GM19193 (cell line): Measurements from ENCODE around the gene MSMP.

Source experiments
- POLR2A ChIP-seq: IDR thresholded peaks from 4 replicates; pipeline ENCODE4 v1.6.1; 2011; ENCODE audit not compliant: insufficient read depth, insufficient read length; ENCODE audit errors: extremely low read depth

Gene MSMP

DNA sequence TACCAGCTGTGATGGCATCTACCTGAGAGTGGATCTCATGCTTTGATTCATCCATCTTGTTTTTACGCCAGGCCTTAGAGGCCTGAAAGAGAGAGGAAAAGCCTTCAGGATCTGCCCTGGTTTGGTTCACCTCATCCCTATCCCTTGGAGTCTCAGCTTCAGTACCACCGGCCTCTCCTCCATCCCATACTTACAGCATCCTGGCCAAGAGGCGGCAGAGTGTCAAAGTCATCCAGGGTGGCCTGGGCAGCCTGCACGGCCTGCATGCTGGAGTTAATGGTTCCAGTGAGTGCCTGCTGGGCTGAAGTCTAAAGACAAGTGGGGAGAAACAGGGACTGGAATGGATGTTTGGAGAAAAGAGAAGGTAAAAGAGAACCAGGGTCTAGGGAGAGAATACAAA lies 34.5 kb downstream of the MSMP start:
- no peak for TF ChIP-seq POLR2A

DNA sequence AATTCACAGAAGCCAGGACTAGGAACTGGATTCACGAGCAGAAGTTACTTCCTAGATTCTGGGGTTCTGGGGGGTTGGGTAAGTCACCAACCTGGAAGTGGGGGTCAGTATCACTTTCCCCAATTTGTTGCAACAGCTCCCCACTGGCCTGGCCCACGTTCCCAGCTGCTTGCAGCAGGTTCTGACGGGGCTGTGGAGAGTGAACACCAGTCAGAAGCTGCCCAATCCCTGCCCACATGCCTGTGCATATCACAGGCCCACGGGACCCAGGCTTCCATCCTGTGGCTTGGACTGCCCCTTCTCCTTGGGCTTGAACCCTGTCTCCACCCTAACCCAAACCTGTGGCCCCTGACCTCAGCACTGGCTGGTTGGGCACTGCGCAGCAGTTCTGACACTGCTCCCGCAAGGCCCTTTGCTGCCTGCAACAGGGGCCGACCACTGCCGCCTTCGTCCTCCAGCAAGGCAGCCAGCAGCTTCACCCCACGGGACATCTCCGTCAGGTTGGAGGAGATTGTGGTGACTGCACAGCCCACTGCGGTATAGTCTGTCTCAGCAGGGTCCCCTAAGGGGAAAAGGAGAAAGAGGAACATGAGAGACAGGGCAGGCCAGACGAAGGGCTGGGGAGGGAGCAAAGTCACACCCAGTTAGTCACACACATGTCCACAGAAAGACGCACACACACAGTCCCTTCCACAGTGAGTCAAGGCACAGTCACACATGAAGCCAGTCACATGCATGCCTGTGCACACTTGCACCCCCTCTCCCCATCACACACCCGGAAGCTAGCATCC lies 35.2 kb downstream of the MSMP start:
- TF ChIP-seq POLR2A = no peak

DNA sequence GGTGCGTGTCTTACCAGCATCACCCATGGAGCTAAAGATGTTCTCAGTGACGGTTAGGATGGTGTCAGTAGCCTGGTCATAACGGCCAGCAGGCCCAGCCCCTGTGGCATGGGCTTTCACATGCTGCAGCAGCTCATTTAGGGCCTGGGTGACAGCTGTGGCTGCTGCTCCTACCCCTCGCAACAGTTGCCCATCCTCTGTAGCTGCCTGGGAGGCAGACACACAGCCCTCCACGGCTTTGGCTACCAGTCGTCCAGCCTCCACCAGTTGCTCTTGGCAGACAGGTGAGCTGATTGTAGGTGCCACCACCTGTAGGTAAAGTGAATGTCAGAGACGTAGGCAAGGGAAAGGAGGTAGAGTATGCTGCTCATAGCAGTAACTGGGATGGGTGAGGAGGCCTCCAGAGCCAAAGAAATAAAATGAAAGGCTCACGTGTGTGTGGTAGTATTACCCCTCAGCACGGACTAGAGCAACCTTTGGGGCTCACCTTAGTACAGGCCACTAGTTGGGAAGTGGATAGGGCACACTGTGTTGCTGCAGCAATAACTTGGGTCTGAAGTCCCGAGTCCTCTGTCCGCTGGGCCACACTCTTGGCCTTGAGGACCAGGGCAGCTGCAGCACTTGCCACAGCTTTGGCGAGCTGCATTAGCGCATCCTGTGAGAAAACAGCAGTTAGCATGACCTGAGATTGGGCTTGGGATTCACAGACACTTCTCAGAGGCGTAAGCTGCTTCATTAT lies 36.8 kb downstream of the MSMP start:
- TF ChIP-seq POLR2A = no peak

DNA sequence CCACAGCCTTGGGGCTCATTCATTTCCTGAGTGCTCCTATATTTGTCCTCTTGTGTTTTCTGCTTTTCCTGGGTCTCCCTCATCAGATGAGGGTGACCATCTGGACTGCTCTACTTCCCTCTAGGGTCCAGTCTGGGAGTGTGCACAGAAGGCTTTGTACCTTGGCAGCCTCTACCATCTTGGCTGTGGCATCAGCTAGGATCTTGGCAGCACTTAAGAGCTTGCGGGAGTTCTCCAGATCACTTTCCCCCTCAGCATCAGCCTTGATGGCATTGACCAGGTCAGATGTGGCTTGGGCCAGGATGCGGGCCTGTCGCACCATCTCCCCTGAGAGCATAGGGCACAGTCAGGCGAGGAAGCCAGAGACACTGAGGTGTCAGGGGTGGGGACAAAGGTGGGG lies 37.8 kb downstream of the MSMP start:
- peak; percentile 21 for TF ChIP-seq POLR2A

DNA sequence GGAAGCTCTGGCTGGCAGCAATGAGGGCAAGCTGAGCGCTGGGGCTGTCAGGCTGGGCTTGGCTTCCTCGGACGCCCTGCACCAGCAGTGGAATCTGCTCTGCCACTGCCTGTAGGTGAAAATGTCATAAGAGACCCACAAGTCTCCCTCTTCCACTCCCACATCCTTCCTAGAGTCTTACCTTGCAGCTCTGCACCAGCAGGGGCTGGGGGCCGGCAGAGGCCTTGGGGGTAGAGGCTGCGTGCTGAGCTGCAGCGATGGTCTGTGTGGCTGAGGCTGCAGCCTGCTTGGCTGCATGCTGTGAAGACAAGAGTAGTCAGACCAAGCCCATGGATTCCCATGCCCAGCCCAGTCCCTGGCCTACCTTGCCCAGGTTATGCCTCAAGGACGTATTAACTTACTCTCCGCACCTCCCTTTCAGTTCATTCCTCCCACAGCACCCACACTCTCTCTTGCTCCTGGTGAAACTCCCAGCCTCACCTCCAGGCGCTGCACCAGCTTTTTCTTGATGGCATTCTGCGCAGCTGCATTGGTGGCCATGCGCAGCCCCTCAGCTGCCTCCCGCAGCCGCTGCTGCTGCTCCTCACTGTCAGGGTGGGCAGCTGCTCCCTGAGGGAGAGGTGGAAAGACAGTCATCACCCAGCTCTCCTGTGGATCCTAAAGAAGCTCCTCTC lies 39.4 kb downstream of the MSMP start:
- TF ChIP-seq POLR2A = no peak

DNA sequence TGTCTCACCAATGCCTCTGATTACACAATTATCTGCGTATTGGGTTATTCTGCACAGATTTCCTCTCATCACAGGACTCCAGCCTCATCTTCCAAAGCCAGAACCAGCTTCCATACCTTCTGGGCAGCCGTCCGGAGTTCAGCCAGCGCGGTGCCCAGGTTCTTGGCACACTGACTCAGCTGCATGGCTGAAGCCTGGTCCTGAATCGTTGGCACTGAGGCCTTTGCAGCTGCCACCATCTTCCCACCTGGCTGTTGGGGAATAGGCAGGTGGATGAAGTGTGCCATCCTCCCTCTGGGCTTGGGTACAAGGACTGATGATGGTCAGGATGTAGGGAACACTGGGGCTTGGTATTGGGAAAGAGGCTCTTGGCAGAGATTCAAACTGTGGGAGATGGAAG lies 40.0 kb downstream of the MSMP start:
- TF ChIP-seq POLR2A = no peak

DNA sequence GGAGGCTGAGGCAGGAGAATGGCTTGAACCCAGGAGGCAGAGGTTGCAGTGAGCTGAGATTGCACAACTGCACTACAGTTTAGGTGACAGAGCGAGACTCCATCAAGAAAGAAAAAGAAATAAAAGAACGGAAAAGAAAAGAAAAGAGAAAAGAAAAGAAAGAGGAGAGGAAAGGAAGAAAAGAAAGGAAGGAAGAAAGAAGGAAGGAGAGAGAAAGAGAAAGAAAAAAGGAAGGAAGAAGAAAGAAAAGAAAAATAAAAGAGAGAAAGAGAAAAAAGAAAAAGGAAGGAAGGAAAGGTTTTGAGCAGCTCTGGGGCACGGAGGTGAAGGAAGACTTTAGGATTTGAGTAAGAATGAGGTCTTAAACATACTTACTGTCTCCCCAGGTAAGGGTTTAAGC lies 40.5 kb downstream of the MSMP start:
- no peak for TF ChIP-seq POLR2A

DNA sequence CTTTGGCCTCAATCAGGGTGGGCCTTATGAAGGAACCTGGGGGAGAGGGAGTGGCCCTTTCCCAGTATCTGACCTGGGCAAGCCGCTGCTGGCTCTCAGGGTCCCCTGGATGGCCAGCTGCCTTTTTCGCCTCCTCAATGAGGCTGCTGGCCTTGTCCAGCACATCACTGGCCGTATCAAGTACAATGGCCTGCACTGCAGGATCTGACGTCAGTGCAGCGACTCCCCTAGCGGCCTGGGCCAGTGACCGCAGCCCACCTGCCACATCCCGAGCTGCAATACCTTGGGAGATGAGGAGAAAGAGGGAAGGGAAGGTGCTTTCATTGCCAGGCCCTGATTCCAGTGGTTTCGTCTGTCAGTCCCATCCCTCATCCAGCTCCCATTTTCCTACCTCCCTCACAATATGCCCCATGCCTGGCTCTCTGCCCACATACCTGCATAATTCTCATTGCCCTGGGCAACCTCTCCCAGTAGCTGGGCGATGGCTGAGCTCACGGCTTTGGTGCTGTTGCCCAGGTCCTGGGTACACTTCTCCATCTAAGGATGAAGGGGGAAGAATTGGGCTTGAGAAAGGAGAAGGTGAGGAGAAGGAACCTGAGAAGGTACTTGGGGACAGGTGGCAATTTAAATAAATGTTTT lies 41.2 kb downstream of the MSMP start:
- no peak for TF ChIP-seq POLR2A

DNA sequence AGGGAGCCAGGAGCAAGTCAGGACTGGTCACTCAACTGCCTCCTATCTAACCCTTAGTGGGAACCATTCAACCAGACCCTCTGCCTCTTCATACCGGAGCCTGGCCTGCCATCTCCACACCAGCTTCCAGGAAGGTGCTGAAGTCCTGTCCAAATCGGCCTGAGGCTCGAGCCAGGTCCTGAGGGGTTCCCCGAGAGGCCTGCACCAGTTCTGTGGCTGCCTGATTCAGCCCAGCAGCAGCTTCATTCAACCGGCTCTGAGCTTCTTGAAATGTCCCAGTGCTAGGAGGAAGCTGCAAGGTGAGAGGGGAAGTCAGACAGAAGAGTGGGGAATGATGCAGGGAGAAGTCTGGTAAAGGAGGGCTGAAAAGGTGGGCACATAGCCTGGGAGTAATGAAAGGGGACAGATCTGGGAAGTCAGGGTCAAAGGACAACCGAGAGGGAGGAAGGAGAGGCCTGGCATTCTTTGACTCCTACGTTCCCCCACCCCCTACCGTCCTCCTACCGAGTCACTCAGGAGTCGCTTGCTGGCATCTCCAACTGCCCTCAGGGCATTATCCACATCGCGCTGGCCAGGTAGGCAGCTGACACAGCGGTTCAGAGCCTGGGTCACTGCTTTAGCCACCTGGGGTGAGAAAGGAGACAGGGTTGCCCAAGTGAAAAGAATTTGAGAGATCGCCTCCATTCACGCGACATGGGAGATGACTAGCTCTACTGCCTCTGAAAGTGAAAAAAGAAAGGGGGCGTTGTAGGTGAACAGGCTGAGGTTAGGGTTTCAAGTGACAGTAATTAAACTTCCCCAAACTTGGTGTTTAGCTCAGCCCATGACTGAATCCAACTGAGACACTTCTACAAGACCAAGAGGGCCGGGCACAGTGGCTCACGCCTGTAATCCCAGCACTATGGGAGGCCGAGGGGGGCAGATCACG lies 42.3 kb downstream of the MSMP start:
- no peak for TF ChIP-seq POLR2A

DNA sequence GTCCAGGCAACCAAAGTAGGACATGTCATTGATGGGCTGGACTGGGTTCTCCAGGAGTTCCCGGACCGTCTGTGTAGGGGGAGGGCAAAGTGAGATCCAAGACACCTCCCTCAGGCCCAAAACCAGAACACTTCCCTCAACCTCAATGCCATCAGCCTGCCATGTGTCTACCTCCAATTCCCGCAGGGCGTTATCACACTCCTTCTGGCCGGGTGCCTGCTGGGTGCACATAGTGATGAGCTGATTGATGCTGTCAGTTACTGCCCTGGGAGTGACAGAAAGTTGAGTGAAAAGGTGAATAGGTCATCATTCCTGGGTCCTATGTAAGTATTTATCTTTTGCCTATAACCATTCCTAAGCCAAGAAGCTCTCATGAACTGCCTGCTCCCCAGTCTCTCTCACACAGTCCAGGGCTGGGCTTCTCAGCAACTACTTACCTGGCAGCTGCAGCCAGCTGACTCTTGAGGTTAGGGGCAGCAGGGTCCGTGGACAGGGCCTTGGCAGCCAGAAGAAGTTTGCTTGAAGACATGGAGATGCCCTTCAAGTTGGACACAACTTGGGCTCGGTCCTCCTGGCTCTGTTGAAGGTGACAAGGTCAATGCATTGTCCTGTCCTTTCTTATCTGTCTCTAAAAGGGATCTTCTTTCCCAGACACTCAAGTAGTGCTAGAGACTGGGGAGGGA lies 43.1 kb downstream of the MSMP start:
- TF ChIP-seq POLR2A = no peak

DNA sequence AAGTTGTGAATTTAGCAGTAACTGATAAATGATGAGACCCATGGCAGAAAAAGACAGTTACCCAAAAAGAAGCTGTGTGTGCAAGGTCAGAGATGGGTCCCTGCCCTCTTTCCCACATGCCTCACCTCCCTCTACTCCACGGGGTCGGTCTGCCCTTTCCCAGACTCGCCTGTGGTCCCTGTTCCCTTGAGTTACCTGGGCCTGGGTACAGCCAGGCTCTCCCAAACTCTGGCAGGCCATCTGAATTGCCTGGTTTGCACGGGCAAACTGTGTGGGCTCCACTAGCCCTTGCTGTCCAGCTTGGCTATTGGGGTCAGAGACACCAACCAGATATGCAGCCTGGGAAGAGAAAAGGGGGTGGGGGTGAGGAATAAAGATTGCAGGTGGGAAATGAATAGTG lies 45.9 kb downstream of the MSMP start:
- TF ChIP-seq POLR2A = no peak

DNA sequence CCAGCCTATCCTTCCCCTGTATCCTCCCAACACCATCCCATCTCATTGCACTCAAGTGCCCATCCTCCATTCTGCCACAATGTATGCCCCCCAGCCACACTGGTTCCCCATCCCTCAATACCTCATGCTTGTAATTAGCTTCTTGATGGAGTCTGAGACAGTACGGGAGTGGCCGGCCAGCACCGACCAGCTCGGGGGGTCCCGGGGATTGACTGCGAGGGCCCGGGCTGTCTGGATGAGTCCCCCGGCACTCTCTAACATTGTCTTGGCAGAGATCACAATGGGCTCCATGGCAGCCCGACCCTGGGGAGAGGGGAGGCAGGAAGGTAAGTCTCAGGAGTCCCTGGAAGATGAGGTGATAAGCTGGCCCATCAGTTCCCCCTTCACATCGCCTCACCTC lies 47.1 kb downstream of the MSMP start:
- no peak for TF ChIP-seq POLR2A

DNA sequence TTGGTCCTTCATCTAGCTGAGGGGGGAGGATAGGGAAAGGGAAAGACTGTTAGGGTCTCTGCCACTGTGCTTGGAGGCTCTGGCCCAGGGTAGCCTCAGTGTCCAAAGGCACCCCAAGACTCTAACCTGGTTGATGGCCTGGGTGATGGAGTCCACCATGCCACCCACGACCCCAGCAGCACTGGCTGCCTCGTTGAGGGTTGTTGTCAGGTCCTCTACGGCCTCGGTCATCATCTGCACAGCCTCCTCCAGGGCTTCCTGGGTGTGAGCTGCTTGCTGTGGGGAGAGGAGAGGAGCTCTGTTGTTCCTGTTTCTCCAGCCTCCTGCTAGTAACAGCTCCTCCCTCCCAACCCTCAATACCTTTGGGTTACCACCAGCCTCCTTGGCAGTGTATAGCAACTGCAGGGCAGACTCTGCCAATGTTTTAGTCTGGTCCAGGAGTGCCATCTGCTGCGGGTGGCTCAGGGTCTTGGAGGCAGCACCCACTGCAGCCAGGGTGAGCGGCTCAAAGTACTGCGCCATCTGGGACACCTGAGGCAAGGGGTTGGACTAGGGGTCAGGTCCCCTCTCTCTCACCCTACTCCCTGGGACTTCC lies 48.1 kb downstream of the MSMP start:
- no peak for TF ChIP-seq POLR2A
